A673 (cell line): ENCODE measurements around the gene ZNF576. TPM values are rescaled to one million over a fixed set of nuclear protein-coding genes. Genes with fewer than 3 reads are reported as not detected.
A peak's percentile ranks its signal among the peaks of the same experiment; 100 is the strongest.

Experiments
- BruUV-seq: library from RNA; stranded (reverse); fragments of 400-500 nt; replicated peaks from 2 replicates; lab custom pipeline; 2021; lab: Mats Ljungman, UMichigan
- CTCF ChIA-PET: fragments of 300-600 bp; sonication (Branson Sonifier 250); formaldehyde crosslinking; loops from one replicate; lab custom pipeline; 2022; ENCODE audit warnings: antibody characterized with exemption; lab: Charles Lee
- POLR2A ChIA-PET: fragments of 300-600 bp; sonication (Branson Sonifier 250); formaldehyde crosslinking; loops from one replicate; lab custom pipeline; 2022; ENCODE audit warnings: antibody characterized with exemption; ENCODE audit not compliant: low non-redundant PET; lab: Charles Lee
- DNase-seq: peaks from one replicate; pipeline ENCODE4 v3.0.0-alpha.2; 2015; ENCODE audit warnings: low spot score
- H3K27ac ChIP-seq: fragments of 200-600 bp; sonication (generic); 2 replicates; pipeline ENCODE4 v1.5.1; 2016; ENCODE audit warnings: mixed run types, low read depth, mild to moderate bottlenecking, mixed read lengths, antibody characterized with exemption, low read length; ENCODE audit not compliant: poor library complexity, severe bottlenecking
- H3K27me3 ChIP-seq: fragments of 200-600 bp; sonication (generic); replicated peaks from 2 replicates; pipeline ENCODE4 v1.6.1; 2017; ENCODE audit warnings: mixed run types, low read depth, mild to moderate bottlenecking, mixed read lengths, antibody characterized with exemption, low read length; ENCODE audit not compliant: insufficient read depth, poor library complexity
- H3K36me3 ChIP-seq: fragments of 200-600 bp; sonication (generic); 2 replicates; pipeline ENCODE4 v1.6.1; 2016; ENCODE audit warnings: mixed run types, mild to moderate bottlenecking, mixed read lengths, antibody characterized with exemption, low read length; ENCODE audit not compliant: insufficient read depth, poor library complexity, severe bottlenecking
- H3K4me1 ChIP-seq: fragments of 200-600 bp; sonication (generic); 2 replicates; pipeline ENCODE4 v1.6.1; 2017; ENCODE audit warnings: mixed run types, mild to moderate bottlenecking, mixed read lengths, antibody characterized with exemption, low read length; ENCODE audit not compliant: insufficient read depth, poor library complexity, severe bottlenecking
- H3K4me3 ChIP-seq: fragments of 200-600 bp; sonication (generic); 2 replicates; pipeline ENCODE4 v1.5.1; 2016; ENCODE audit warnings: low read depth, mixed run types, mild to moderate bottlenecking, mixed read lengths, low read length; ENCODE audit not compliant: poor library complexity, severe bottlenecking
- H3K9me3 ChIP-seq: fragments of 200-600 bp; sonication (generic); 2 replicates; pipeline ENCODE4 v1.6.1; 2016; ENCODE audit warnings: mixed run types, low read depth, mild to moderate bottlenecking, mixed read lengths, antibody characterized with exemption, low read length; ENCODE audit not compliant: poor library complexity, severe bottlenecking
- EZH2 ChIP-seq: fragments of 200-600 bp; sonication (generic); IDR thresholded peaks from 2 replicates; pipeline ENCODE4 v1.6.1; 2017; ENCODE audit warnings: borderline replicate concordance, low read depth, mild to moderate bottlenecking, mixed read lengths, antibody characterized with exemption, low read length; ENCODE audit not compliant: poor library complexity, severe bottlenecking
- intact Hi-C: fragments of 100-400 bp; cut with micrococcal nuclease; formaldehyde crosslinking; loops from one replicate; pipeline ENCODE4 v1.10.0; 2022; ENCODE audit not compliant: unreplicated experiment
- total RNA-seq: library from RNA; stranded (reverse); gene quantifications from 2 replicates; pipeline ENCODE4 v1.2.3, GENCODE V29; 2021
- TF ChIP-seq, protein P1 (sequence below): fragments of 300-800, 200-600 bp; sonication (generic); conservative IDR thresholded peaks from 2 replicates; pipeline ENCODE4 v1.5.1; 2017; ENCODE audit warnings: low read depth, mild to moderate bottlenecking, antibody characterized with exemption, low read length, moderate library complexity, mixed read lengths

ZNF576 gene
- total RNA-seq, 1 experiment from 2014 or later = 20.3 TPM

- Histone ChIP-seq H3K36me3 (no peaks in the 10 kb centered on the region), H3K4me1 (peaks cover 28% of the 10 kb centered on the region), H3K9me3 (no peaks in the 10 kb centered on the region), H3K27me3 (no peaks in the 10 kb centered on the region), H3K4me3 (peak overlapping the region; percentile 67), H3K27ac (no peak overlapping the region)
- no peak for DNase-seq
- ChIA-PET POLR2A (no interaction called here), CTCF (no interaction called here)
- BruUV-seq = no TSS peak
- intact Hi-C loops = no loop called here
- no peak for TF ChIP-seq EZH2
- TF ChIP-seq, protein P1, sequence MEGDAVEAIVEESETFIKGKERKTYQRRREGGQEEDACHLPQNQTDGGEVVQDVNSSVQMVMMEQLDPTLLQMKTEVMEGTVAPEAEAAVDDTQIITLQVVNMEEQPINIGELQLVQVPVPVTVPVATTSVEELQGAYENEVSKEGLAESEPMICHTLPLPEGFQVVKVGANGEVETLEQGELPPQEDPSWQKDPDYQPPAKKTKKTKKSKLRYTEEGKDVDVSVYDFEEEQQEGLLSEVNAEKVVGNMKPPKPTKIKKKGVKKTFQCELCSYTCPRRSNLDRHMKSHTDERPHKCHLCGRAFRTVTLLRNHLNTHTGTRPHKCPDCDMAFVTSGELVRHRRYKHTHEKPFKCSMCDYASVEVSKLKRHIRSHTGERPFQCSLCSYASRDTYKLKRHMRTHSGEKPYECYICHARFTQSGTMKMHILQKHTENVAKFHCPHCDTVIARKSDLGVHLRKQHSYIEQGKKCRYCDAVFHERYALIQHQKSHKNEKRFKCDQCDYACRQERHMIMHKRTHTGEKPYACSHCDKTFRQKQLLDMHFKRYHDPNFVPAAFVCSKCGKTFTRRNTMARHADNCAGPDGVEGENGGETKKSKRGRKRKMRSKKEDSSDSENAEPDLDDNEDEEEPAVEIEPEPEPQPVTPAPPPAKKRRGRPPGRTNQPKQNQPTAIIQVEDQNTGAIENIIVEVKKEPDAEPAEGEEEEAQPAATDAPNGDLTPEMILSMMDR = no peak
Measured at GRCh38 chr19:43638214-43638994, 42.0 kb downstream of the ZNF576 start.

DNA sequence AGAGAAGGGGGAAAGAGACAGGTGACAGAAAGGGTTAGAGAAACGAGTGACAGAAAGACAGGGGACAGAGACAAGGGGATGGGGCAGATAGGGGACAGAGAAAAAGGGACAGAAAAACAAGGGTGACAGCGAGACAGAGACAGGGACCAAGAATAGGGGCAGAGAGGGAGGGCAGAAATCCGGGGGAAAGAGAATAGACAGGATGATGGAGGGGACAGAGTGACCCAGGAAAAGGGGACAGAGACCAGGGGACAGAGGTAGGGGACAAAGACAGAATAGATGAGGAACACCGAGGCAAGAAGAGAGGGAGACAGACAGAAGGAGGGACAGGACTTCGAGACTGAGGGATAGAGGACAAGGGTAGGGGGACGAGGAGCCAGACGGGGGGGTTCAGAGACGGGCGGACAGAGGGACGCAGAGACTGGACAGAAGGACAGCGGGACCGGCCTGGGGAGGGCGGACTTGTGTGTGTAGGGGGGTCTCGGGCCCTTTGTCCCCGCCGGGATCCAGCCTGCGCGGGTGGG lies 42.7 kb downstream of the ZNF576 start:
- no peak overlapping the region for H3K27ac ChIP-seq

GRCh38 chr19:43639519-43640423 lies 43.4 kb downstream of the ZNF576 start, which contains the start of gene CADM4:
TSS of gene CADM4 (minus strand) at chr19:43639850. CDS start at chr19:43639790, 60 bp downstream.
- CTCF ChIA-PET = no interaction called here
- intact Hi-C loops = no loop called here

More for the DNA sequence above, 42.7 kb downstream of the ZNF576 start:
- H3K27me3 ChIP-seq = no peaks in the 10 kb centered on the region
- TF ChIP-seq EZH2 = no peak
- TF ChIP-seq, protein P1 = no peak
- H3K4me3 ChIP-seq = peak overlapping the region; percentile 67
- peaks cover 28% of the 10 kb centered on the region for H3K4me1 ChIP-seq
- ChIA-PET POLR2A (no interaction called here), CTCF (no interaction called here)
- H3K36me3 ChIP-seq = no peaks in the 10 kb centered on the region
- no TSS peak for BruUV-seq
- intact Hi-C loops = no loop called here
- DNase-seq = no peak
- H3K9me3 ChIP-seq = no peaks in the 10 kb centered on the region

More at GRCh38 chr19:43639519-43640423, 43.4 kb downstream of the ZNF576 start, which contains the start of gene CADM4:
- peaks cover 26% of the 10 kb centered on the region for H3K4me1 ChIP-seq
- TF ChIP-seq EZH2 = no peak
- TF ChIP-seq, protein P1 = no peak
- no peaks in the 10 kb centered on the region for H3K9me3 ChIP-seq
- no TSS peak for BruUV-seq
- no peaks in the 10 kb centered on the region for H3K36me3 ChIP-seq
- no peak within 1 kb of the TSS for H3K27ac ChIP-seq
- H3K27me3 ChIP-seq = no peaks in the 10 kb centered on the region
- peak within 1 kb of the TSS; percentile 67 for H3K4me3 ChIP-seq
- peak; percentile 42 for DNase-seq
- POLR2A ChIA-PET = no interaction called here
